Superior temporal gyrus (tissue), 1 donor: ENCODE data around the gene ZNF407.

Experiments used
- DNase-seq: peaks from one replicate; pipeline ENCODE4 v3.0.0-alpha.2; 2016; ENCODE audit errors: extremely low spot score

ZNF407 gene

DNA sequence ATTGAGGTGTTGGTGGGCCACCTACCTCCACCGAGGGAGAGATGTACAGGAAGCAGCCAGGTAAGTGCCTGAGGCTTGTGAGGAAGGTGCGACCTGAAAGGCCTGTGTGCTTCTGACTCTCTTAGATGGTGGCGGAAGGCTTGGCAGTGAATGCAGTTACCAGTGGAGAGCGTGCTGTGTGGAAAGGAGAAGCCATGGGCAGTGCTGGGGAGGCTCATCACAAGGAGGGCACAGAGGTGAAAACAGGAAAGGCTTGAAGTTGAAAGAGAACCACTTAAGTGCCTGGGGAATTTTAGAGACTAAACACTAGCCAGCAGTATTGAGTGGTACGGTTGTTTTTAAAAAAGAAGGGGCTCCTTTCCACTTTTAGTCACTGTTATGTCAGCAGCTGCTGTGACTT, 130.9 kb downstream of the ZNF407 start:
- DNase-seq: no peak

DNA sequence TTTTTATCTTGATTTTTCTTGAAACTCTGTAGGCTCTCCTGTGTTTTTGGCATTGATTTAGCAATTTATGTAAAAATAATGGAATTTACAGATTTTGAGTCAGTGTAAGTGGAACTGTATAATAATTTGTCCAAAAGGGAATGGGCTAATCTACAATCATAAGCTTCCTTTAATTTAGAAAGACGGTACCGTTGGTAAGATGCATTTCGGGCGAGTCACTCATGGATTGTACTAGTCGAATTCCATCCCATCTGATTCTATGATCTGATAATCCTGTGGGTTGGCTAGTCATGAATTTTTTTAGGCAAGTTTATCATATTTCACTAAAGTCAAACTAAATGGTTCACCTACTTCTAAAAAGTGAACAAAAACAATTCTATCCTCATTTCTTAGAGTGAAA, 133.4 kb downstream of the ZNF407 start:
- DNase-seq: no peak

DNA sequence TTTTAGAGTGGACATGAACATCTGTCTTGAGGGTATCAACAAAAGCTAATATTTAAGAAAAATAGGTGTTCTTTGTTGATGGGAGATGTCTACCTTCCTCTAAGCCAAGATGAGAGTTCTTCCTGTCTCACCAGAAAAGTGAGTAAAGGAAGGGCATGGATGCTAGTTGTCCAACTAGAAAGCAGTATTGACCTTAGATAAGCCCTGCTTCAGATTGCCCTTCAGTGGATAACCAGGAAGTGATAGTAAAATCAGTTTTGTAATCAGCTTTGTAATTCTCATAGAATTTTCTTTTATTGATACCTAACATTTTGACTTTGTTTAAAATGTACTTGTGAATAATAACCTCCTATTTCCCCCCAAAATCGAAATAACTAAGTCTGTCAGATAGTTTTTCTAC, 134.7 kb downstream of the ZNF407 start:
- no peak for DNase-seq

- DNase-seq: no peak
These were observed 135.9 kb downstream of the ZNF407 start for GRCh38 chr18:74733598-74733997.

GRCh38 chr18:74734013-74734444, 136.4 kb downstream of the ZNF407 start:
- DNase-seq: no peak

DNA sequence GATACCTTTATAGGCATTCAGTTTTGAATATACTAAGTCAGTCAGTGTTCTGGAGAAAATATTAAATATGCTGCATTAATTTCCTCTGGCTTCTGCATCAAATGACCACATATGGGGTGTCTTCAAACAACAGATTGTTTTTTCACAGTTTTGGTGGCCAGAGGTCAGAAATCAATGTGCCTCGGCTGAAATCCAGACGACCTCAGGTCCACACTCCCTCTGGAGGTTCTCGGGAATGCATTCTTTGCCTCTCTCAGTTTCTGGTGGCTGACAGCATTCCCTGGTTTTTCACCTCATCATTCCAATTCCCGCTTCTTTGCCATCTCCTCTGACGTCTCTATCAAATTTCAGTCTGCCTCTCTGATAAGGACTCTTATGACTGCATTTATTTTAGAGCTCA, 142.3 kb downstream of the ZNF407 start:
- no peak for DNase-seq

GRCh38 chr18:74742573-74743243, 145.0 kb downstream of the ZNF407 start:
- DNase-seq: no peak

- DNase-seq: no peak
These were observed 148.1 kb downstream of the ZNF407 start for GRCh38 chr18:74745633-74746403.

DNA sequence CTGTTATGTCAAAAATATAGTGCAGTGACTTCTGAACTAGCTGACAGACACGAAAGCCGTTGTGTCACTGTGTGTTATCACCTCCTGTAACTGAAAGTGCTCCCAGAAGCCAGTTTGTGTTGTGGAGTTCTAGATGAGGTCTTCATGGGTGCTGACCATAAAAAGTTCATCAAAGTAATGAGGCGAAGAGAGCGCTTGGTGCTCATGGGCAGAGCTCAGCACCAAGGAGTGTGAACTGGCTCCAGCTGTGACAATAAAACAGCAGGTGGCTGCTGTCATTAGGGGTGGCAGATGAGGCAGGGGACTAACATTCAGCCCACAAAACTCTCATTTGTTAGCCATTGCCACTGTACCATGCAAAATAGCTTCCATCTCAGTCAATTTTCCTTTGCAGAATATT, 151.1 kb downstream of the ZNF407 start:
- DNase-seq: no peak

DNA sequence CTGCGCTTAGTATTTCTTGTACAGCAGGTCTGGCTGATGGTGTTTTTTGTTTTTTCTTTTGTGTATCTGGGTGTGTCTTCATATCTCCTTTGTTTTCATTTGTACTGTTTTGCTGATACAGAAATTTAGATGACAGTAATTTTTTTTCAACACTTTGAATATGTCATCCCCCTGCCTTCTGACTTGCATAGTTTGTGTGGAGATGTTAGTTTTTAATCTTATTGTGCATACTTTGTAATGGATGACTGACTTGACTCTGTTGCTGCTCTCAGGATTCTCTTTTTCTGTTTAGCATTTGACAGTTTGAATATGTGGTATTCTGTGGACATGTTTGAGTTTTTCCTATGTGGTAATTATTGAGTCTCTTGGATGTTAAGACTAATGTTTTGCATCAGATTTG, 161.3 kb downstream of the ZNF407 start:
- DNase-seq: no peak

DNA sequence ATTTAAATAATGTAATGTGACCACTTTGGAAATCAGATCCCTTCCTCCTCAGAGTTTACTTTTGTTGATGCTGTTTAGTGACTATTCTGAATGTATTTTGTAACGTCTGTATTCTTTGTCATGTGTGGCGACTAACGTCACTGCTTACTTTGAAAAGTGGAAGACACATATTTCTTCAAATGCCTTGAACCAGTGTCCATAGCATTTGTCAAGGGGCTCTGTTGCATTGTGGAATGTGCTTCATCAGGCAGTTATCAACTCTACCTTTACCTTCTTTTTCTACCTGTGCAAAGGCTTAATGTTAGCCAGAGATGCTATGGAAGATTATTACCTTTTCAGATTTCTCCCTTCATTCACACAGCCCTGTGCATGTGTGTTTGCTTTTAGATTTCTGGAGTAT, 162.4 kb downstream of the ZNF407 start:
- no peak for DNase-seq

GRCh38 chr18:74760436-74760835, 162.8 kb downstream of the ZNF407 start:
- no peak for DNase-seq

DNA sequence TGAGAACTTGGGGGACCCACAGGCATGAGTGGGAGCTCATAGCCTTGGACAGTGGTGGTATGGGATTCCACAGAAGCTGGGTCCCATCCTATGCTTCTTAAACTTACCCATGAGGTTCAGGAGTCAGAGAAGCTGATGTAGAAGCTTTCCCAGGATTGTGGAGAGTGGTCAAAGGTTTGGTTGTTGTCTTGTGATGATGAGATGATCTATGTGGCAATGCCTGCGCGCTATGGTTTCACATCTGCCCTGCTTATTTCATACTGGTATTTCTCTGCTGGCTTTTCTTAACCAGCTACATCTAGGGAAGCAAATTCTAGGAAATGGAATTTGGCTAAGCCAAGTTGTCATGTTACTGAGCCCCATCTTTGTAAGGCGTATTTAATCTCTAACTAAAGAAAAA, 168.6 kb downstream of the ZNF407 start:
- DNase-seq: no peak

GRCh38 chr18:74768096-74768495, 170.4 kb downstream of the ZNF407 start:
- DNase-seq: no peak

DNA sequence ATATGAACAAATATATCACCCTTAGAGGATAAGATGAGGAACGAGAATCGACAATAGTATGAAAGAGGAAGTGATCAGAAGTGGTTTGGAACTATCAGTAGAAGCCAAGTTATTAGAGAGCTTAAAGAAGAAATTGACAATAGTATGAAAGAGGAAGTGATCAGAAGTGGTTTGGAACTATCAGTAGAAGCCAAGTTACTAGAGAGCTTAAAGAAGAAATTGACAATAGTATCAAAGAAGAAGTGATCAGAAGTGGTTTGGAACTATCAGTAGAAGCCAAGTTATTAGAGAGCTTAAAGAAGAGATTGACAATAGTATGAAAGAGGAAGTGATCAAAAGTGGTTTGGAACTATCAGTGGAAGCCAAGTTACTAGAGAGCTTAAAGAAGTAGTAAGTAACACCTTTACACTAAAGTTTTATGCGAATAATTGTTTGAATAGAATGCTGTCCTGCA, 175.5 kb downstream of the ZNF407 start:
- no peak for DNase-seq

DNA sequence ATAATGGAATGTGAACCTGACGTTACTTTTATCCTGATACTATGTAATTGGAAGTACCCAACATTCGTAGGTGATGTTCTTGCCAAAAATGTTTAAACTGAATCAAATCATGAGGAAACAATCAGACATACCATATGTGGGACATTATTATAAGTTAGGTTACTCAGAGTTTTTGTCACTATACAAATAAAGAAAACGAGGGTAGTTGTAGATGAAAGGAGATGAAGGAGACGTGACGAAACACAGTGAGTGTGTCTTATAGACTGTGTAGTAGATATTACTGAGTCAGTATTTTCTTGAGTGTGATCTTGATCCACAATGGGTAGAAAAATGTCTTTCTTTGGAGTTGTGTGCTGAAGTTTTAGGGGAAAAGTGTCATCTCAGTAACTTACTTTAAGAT, 176.8 kb downstream of the ZNF407 start:
- no peak for DNase-seq

DNA sequence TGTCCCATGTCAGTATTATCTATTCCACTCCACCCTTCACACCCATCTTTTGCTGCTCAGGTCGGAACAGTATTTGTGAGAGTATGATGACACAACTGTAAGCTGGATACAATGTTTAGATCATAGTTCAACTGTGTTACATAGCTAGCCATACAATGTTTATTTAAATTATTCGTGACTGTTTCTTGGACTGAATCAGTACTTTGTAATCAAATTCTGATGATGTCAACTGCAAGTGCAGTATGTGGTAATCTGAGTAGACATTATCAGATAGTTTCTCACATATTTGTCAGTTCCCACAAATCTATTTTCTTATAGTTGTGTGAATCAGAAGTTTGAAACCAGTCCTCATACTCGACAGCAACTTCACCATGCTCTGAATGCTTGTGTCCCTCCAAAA, 177.6 kb downstream of the ZNF407 start:
- no peak for DNase-seq

- no peak for DNase-seq
These were observed 180.6 kb downstream of the ZNF407 start for GRCh38 chr18:74778191-74778847.

- DNase-seq: no peak
These were observed 187.1 kb downstream of the ZNF407 start for GRCh38 chr18:74784752-74785151.

DNA sequence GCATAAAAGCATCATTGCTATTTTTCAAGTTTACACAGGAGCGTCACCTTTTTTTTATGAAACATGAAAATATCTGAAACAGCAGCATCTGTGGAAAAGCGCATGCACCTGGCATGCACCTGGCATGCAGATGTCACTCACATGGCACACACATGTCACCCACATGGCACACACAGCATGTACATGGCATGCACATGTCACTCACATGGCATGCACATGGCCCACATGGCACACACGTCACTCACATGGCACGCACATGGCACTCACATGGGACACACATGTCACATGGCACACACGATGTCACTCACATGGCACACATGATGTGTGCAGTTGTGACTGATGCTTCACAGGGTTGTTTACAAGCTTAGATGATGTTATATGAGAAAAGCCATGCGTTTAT, 188.0 kb downstream of the ZNF407 start:
- DNase-seq: no peak

- DNase-seq: no peak
These were observed 191.0 kb downstream of the ZNF407 start for GRCh38 chr18:74788657-74789056.

- DNase-seq: no peak
These were observed 191.4 kb downstream of the ZNF407 start for GRCh38 chr18:74789078-74789477.

DNA sequence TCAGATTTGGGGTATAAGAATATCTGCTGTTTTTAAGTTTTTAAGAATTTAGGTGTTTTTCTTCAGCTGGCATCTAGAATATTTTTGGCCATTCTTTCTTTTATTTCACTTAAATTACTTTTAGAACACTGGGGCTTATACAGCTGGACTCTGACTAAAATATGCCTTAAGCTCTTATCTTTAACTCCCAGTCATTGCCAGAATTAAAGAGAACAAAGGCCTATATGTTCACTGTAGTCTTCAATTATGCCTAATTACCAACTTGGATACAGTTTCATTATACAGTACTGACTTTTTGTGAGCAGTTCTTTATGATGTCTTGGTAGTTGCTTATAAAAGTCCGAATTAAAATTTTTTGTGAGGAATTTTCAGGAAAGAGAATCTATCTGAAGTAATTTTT, 192.8 kb downstream of the ZNF407 start:
- no peak for DNase-seq
